ENCODE data around the gene PHYKPL.

DNA sequence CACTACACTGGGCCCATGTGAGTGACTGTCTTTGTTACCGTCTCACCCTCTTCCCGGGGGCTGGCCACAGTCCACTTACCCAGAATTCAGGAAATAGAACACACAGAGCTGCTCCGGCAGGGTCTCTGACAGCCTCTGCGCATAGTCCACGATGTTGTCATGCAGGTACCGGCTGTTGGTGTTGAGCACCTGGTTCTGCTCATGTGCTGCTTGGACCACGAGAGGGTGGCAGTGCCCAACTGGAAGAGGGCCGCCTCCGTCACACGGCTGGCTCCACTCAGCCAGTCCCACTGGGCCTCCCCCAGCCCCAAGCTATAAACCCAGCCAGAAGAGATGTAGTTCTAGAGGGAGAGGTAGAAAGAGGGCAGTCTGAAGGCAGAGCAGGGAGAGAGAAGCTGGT is 2.7 kb downstream of the PHYKPL start:
- TF ChIP-seq, protein P1, sequence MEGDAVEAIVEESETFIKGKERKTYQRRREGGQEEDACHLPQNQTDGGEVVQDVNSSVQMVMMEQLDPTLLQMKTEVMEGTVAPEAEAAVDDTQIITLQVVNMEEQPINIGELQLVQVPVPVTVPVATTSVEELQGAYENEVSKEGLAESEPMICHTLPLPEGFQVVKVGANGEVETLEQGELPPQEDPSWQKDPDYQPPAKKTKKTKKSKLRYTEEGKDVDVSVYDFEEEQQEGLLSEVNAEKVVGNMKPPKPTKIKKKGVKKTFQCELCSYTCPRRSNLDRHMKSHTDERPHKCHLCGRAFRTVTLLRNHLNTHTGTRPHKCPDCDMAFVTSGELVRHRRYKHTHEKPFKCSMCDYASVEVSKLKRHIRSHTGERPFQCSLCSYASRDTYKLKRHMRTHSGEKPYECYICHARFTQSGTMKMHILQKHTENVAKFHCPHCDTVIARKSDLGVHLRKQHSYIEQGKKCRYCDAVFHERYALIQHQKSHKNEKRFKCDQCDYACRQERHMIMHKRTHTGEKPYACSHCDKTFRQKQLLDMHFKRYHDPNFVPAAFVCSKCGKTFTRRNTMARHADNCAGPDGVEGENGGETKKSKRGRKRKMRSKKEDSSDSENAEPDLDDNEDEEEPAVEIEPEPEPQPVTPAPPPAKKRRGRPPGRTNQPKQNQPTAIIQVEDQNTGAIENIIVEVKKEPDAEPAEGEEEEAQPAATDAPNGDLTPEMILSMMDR (IDR thresholded peaks at IDR 0.05; ENCODE audit: borderline replicate concordance, extremely low read depth, low read length, poor library complexity, severe bottlenecking): no peak
- no peak for TF ChIP-seq EZH2 (IDR thresholded peaks at IDR 0.05; ENCODE audit: borderline replicate concordance, low read depth, low read length, severe bottlenecking)
